Measurements from ENCODE around the gene ADCY2. TPM values are rescaled to one million over a fixed set of nuclear protein-coding genes. Genes with fewer than 3 reads are reported as not detected.

ADCY2 gene
- total RNA-seq, 1 donor from 2014 or later, result not detected

DNA sequence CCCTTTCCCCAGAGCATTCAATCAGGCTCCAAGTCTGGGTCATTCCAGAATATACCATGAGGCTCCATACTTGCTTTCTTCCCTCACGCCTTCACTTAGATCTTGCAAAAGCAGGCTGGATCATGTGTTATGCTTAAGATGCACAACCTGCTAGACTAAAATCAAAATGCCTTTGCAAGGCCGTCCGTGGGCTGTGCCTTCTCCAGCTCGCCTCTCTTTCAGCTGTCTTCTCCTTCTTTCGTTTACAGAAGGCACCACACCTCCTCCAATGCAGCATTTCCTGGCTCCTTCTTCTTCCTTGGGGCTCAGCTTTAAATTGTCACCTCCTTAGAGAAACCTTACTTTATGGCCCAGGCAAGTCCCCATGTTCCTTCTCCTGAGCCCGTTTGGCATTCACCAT lies 150.6 kb downstream of the ADCY2 start:
- H3K4me3 Mint-ChIP-seq, result no peak overlapping the region
- no peaks in the 10 kb centered on the region for H3K9me3 Mint-ChIP-seq
- no peak overlapping the region for H3K27ac Mint-ChIP-seq
- no peaks in the 10 kb centered on the region for H3K27me3 Mint-ChIP-seq (ENCODE audit: insufficient read depth)
- H3K36me3 Mint-ChIP-seq (ENCODE audit: low read depth), result no peaks in the 10 kb centered on the region
- intact Hi-C loops (cut with micrococcal nuclease), result no loop called here
- DNase-seq (ENCODE audit: low spot score), result no peak
- no peaks in the 10 kb centered on the region for H3K4me1 Mint-ChIP-seq (ENCODE audit: low read depth)

DNA sequence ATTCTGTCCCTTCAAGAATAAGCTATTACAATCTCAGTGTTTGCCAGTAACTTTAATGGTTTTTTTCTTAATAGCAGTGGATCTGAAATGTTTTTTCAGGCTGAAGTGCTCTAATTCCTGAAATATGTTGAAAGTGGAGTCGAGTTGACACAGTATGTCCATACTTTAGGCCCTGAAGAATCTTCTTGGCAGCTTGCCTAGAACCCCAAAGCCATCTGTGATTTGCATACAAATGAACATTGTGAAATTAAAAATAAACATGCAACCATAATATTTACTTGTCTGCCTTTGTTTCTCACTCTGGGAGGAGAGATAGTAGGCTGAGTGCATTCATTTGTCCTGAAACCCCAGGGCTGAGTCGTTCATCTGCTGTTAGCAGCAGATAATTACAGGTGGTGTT lies 152.7 kb downstream of the ADCY2 start:
- Mint-ChIP-seq H3K4me1 (ENCODE audit: low read depth) (no peaks in the 10 kb centered on the region), H3K4me3 (no peak overlapping the region), H3K27me3 (ENCODE audit: insufficient read depth) (no peaks in the 10 kb centered on the region), H3K36me3 (ENCODE audit: low read depth) (no peaks in the 10 kb centered on the region), H3K27ac (no peak overlapping the region), H3K9me3 (no peaks in the 10 kb centered on the region)
- no peak for DNase-seq (ENCODE audit: low spot score)
- intact Hi-C loops (cut with micrococcal nuclease), result no loop called here

DNA sequence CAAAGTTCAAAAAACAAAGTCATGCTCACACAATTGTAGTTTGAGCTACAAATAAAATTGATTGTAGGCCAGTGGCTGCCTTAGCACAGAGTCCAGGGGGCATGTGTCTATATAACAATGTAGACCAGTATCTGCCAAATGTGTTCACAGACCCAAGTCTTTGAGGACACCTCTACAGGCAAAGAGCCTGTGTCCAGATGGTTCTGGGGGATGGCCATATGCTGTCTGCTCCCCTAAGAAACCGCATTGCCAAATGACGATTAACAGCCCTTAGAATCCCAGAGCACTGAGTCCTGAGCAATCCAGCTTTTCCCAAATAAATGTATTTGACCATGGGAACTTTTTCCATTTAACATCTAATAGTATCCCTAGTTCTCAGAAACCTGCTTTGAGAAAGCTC lies 169.6 kb downstream of the ADCY2 start:
- no peaks in the 10 kb centered on the region for H3K4me1 Mint-ChIP-seq (ENCODE audit: low read depth)
- DNase-seq (ENCODE audit: low spot score), result no peak
- intact Hi-C loops (cut with micrococcal nuclease), result no loop called here
- H3K36me3 Mint-ChIP-seq (ENCODE audit: low read depth), result no peaks in the 10 kb centered on the region
- H3K9me3 Mint-ChIP-seq, result no peaks in the 10 kb centered on the region
- H3K4me3 Mint-ChIP-seq, result no peak overlapping the region
- H3K27ac Mint-ChIP-seq, result no peak overlapping the region
- no peaks in the 10 kb centered on the region for H3K27me3 Mint-ChIP-seq (ENCODE audit: insufficient read depth)

DNA sequence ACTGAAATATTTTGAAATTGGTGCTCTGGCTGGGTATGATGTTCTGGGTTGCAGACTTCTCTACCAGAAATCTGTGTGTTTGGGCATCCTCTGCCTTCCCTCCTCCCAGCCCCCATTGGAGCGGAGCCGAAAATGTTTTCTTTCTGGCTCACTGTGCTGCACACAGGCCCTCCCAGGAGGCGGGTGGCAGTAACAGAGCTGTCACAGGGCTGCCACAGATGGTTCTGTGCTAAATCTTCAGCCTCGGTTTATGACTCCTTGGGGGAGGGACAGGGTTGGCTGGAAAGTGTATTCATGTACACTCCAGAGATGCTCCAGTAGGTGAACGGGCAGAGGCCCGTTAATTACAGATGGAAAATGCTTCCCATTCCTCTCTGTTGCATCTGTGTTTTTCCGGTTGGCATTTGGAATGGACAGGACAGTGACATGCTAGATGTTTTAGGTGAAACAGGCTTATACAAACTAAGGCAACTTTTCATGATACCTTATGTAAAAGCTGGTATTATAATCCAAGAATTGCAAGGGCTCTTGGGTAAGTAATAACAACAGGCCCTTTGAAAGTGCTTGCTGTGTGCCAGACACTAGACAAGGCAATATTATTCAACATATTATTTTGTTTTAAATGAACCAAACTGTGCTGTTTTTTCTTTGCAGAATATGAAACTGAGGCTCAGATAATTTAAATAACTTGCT lies 180.2 kb downstream of the ADCY2 start:
- Mint-ChIP-seq H3K4me3 (no peak overlapping the region), H3K27ac (no peak overlapping the region), H3K36me3 (ENCODE audit: low read depth) (no peaks in the 10 kb centered on the region), H3K4me1 (ENCODE audit: low read depth) (no peaks in the 10 kb centered on the region), H3K9me3 (no peaks in the 10 kb centered on the region), H3K27me3 (ENCODE audit: insufficient read depth) (no peaks in the 10 kb centered on the region)
- DNase-seq (ENCODE audit: low spot score), result no peak
- intact Hi-C loops (cut with micrococcal nuclease), result no loop called here

DNA sequence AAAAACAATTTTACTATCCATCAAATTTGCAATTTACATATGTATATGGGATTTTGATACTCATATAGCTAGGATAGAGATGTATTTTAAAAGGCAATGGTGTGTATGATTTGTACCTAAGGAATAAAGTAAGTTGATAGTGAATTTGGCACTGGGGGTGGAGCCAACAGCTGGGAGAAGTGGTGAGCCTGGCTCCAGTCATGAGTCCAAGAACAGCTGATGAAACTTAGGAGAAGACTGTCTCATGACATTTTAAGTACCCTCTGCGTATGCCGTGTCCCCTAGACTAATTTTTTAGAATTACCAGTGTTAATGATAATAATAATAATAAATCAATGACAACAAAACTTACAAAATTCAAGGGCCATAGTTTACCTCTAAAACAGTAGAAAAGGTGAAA lies 181.4 kb downstream of the ADCY2 start:
- no peak for DNase-seq (ENCODE audit: low spot score)
- no peak overlapping the region for H3K4me3 Mint-ChIP-seq
- intact Hi-C loops (cut with micrococcal nuclease), result no loop called here
- H3K4me1 Mint-ChIP-seq (ENCODE audit: low read depth), result no peaks in the 10 kb centered on the region
- no peak overlapping the region for H3K27ac Mint-ChIP-seq
- no peaks in the 10 kb centered on the region for H3K9me3 Mint-ChIP-seq
- no peaks in the 10 kb centered on the region for H3K27me3 Mint-ChIP-seq (ENCODE audit: insufficient read depth)
- no peaks in the 10 kb centered on the region for H3K36me3 Mint-ChIP-seq (ENCODE audit: low read depth)

DNA sequence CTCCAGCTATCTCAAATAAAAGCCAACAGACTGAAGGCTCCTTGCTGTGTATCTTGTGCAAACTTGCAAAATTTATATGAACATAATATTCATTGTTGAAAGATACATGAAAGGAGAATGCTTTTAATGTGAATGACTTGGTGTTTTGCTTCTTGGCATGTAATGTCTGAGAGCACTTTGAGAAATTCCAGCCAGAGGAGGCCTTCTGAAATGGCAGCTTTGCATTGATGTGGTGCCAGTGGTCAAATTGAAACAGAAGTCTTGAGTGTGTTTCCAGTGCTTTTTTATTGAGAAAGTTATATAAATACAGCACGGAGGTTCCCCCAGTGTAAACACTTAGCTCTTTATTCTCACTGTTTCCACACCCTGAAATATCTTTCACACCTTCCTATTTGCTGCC lies 182.1 kb downstream of the ADCY2 start:
- no peak overlapping the region for H3K4me3 Mint-ChIP-seq
- no peak overlapping the region for H3K27ac Mint-ChIP-seq
- H3K27me3 Mint-ChIP-seq (ENCODE audit: insufficient read depth), result no peaks in the 10 kb centered on the region
- H3K9me3 Mint-ChIP-seq, result no peaks in the 10 kb centered on the region
- H3K4me1 Mint-ChIP-seq (ENCODE audit: low read depth), result no peaks in the 10 kb centered on the region
- no peaks in the 10 kb centered on the region for H3K36me3 Mint-ChIP-seq (ENCODE audit: low read depth)
- DNase-seq (ENCODE audit: low spot score), result no peak
- intact Hi-C loops (cut with micrococcal nuclease), result no loop called here

DNA sequence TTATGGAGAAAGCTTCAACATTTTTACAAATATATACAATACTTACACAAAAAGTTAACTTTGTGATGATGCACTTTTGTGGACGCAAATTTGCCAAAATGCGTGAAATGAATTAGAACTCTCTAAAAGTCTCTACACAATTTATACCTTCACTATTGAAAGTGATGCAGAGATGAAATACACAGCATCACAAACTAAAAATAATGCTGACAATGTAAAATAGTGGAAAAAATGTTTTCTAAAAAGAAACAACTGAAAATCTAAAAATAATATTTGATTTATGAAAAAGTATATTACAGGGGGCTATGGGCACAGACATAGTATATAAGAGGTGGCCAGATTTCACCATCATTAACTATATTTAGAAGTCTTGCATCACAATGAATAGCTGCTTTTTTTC lies 188.8 kb downstream of the ADCY2 start:
- intact Hi-C loops (cut with micrococcal nuclease), result no loop called here
- H3K9me3 Mint-ChIP-seq, result no peaks in the 10 kb centered on the region

DNA sequence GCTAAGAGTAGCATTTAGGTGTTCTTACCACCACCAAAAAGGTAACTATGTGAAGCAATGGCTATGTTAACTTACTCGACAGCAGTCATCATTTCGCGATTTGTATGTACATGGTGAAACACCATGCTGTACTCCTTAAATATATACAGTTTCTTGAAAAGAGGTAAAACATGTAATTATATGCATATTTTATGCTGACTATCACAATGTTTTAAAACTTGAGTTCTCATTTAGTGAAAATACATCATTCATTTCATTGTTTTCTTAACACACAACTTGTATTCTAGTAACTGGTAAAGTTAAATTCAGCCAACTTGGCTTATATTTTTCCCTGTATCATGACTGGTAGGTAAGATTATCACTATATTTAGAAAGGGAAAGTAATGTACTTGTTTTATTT lies 189.9 kb downstream of the ADCY2 start:
- intact Hi-C loops (cut with micrococcal nuclease), result no loop called here
- no peak for DNase-seq (ENCODE audit: low spot score)
- Mint-ChIP-seq H3K4me3 (no peak overlapping the region), H3K27ac (no peak overlapping the region), H3K9me3 (no peaks in the 10 kb centered on the region), H3K27me3 (ENCODE audit: insufficient read depth) (no peaks in the 10 kb centered on the region), H3K4me1 (ENCODE audit: low read depth) (no peaks in the 10 kb centered on the region), H3K36me3 (ENCODE audit: low read depth) (no peaks in the 10 kb centered on the region)

More for the DNA sequence above, 188.8 kb downstream of the ADCY2 start:
- H3K36me3 Mint-ChIP-seq (ENCODE audit: low read depth), result no peaks in the 10 kb centered on the region
- no peak for DNase-seq (ENCODE audit: low spot score)
- H3K4me1 Mint-ChIP-seq (ENCODE audit: low read depth), result no peaks in the 10 kb centered on the region
- no peaks in the 10 kb centered on the region for H3K27me3 Mint-ChIP-seq (ENCODE audit: insufficient read depth)
- no peak overlapping the region for H3K27ac Mint-ChIP-seq
- H3K4me3 Mint-ChIP-seq, result no peak overlapping the region

DNA sequence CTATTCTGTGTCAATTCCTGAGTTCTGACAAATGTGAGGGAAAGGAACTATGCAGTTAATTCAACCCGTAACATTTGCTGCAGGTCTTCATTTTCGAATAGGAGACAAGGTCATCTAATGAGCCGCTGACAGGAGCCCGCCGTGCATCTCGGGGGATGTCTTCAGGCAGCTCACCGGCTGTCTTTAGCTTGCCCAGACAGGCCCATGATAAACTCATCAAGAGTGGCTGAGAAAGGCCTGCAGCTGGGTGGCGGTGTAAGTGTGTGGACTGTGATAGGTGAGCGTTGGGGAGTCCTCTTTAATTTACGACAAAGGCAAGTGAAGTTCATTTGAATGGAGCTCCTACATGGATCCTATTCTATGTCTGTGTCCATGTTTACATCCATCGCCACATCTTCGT lies 190.5 kb downstream of the ADCY2 start:
- no peaks in the 10 kb centered on the region for H3K27me3 Mint-ChIP-seq (ENCODE audit: insufficient read depth)
- no peak overlapping the region for H3K27ac Mint-ChIP-seq
- no peak overlapping the region for H3K4me3 Mint-ChIP-seq
- no peak for DNase-seq (ENCODE audit: low spot score)
- intact Hi-C loops (cut with micrococcal nuclease), result no loop called here
- H3K36me3 Mint-ChIP-seq (ENCODE audit: low read depth), result no peaks in the 10 kb centered on the region
- no peaks in the 10 kb centered on the region for H3K4me1 Mint-ChIP-seq (ENCODE audit: low read depth)
- H3K9me3 Mint-ChIP-seq, result no peaks in the 10 kb centered on the region

DNA sequence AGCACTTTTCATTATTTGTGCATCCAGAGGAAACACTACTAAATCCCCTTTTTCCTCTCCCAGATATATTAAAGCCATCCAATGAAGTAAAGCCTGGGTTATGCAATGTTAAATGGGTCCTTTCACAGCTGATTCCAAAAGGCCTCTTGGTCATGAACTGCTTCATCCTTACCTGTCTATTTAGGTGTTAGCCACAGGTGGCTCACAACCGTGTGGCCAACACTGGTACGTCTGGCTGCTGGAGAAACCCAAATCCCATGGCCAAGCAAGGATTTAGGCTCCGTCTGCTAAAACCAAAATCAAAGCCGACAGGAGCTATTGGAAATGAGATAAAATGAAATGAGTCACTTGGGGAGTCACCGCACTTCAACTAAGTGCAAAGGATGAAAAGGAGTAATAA lies 193.9 kb downstream of the ADCY2 start:
- no peak overlapping the region for H3K4me3 Mint-ChIP-seq
- no peak for DNase-seq (ENCODE audit: low spot score)
- H3K27me3 Mint-ChIP-seq (ENCODE audit: insufficient read depth), result no peaks in the 10 kb centered on the region
- H3K27ac Mint-ChIP-seq, result no peak overlapping the region
- H3K9me3 Mint-ChIP-seq, result no peaks in the 10 kb centered on the region
- no peaks in the 10 kb centered on the region for H3K4me1 Mint-ChIP-seq (ENCODE audit: low read depth)
- no peaks in the 10 kb centered on the region for H3K36me3 Mint-ChIP-seq (ENCODE audit: low read depth)
- intact Hi-C loops (cut with micrococcal nuclease), result no loop called here

DNA sequence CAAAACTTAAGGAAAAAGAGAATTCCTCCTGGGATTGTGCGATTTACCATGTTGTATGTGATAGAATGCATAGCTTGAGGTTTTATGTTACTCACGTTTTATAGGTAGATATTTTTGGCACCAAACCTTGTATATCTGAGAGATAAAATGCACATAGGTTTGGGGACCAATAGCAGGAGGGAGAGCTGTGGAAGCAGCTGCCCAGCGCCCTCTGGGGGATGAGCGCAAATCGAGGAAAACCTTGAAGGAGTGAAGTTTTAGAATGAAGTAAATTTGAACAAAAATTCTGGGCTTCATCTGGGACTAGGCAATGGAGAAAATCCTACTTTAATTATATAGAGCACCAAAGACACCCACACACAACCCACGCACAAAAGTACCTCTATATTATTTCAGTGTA lies 197.0 kb downstream of the ADCY2 start:
- Mint-ChIP-seq H3K9me3 (no peaks in the 10 kb centered on the region), H3K4me3 (no peak overlapping the region), H3K36me3 (ENCODE audit: low read depth) (no peaks in the 10 kb centered on the region)

DNA sequence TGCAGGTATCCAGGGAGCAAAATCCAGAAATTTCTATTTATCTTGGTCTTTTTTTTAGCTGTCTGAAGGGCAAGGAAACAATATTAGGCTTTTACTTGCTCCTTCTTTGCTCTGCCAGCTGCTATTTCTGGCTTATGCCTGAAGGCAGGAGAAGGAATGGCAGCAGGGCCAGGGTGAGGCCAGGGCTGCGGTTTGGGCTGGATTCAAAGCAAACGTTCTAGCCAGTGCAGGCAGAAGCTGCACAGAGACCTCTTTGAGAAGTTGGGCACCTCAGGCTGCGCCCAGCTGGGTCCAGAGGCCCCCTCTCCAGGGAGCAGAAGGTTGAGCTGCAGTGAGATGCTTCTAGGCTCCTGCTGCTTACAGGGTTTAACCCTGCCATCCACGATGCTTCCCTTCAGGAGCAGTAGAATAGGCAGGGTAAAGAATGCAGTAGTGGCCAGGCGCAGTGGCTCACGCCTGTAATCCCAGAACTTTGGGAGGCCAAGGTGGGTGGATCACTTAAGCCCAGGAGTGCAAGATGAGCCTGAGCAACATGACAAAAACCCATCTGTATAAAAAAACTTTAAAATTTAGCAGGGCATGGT lies 201.2 kb downstream of the ADCY2 start:
- H3K36me3 Mint-ChIP-seq (ENCODE audit: low read depth), result no peaks in the 10 kb centered on the region
- H3K27me3 Mint-ChIP-seq (ENCODE audit: insufficient read depth), result no peaks in the 10 kb centered on the region
- intact Hi-C loops (cut with micrococcal nuclease), result no loop called here
- DNase-seq (ENCODE audit: low spot score), result no peak
- H3K27ac Mint-ChIP-seq, result no peak overlapping the region
- no peaks in the 10 kb centered on the region for H3K4me1 Mint-ChIP-seq (ENCODE audit: low read depth)
- no peaks in the 10 kb centered on the region for H3K9me3 Mint-ChIP-seq
- H3K4me3 Mint-ChIP-seq, result no peak overlapping the region

More for the DNA sequence above, 197.0 kb downstream of the ADCY2 start:
- no peak for DNase-seq (ENCODE audit: low spot score)
- intact Hi-C loops (cut with micrococcal nuclease), result no loop called here
- Mint-ChIP-seq H3K4me1 (ENCODE audit: low read depth) (no peaks in the 10 kb centered on the region), H3K27me3 (ENCODE audit: insufficient read depth) (no peaks in the 10 kb centered on the region), H3K27ac (no peak overlapping the region)

DNA sequence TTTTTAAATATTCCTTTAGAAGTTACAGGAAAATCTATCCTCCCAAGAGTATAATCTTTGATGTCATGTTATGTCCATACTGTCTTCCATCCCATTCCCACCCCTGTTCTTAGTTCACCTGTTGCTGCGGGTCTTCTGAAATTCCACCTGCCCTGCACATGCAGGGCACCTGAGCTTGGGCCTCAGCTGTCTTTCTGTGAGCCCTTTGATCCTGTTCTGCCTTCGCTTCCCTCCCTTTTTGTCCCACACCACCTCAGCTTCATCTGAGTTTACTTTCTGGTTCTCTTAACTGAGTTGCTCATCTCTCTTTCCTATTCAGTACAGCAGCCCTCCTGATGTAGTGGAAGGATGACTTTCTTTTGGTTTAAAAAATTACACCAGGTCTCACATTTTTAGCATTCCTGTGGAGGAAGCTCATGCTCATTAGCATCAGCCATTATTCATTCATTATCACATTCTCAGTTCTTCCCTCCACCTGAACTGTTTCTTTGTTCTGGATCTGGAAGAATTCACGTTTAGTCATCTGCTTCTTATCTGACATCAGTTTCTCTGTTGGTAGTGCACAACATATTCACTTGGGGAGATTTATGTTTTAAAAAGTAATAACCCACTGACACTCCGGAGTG lies 211.0 kb downstream of the ADCY2 start:
- Mint-ChIP-seq H3K4me1 (ENCODE audit: low read depth) (no peaks in the 10 kb centered on the region), H3K9me3 (no peaks in the 10 kb centered on the region), H3K36me3 (ENCODE audit: low read depth) (no peaks in the 10 kb centered on the region), H3K27ac (no peak overlapping the region), H3K4me3 (no peak overlapping the region), H3K27me3 (ENCODE audit: insufficient read depth) (no peaks in the 10 kb centered on the region)
- DNase-seq (ENCODE audit: low spot score), result no peak
- intact Hi-C loops (cut with micrococcal nuclease), result no loop called here
